ENCODE data around the gene HLCS.

DNA sequence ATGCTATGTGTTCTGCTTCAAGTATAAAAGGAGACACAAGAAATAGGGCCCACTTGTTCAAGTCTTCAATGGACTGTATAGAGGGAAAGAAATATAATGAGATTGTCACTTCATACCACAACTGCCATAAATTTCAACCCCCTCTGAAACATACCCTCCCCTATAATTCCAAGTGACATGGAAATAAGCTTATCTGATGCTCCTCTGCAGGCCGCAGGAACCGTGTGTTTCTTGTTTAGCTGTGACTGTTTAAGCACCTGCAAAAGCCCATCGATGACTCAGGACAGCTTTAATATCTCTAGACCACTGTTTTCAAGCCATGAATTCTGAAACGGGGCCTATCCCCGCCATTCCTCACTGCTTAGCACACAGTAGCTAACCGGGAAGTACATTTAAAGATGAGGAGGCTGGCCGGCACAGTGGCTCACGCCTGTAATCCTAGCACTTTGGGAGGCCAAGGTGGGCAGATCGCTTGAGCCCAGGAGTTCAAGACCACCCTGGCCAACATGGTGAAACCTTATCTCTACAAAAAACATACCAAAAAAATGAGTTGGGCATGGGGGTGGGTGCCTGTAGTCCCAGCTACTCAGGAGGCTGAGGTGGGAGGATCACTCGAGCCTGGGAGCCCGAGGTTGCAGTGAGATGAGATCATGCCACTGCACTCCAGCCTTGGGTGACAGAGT lies 4.2 kb downstream of the HLCS start:
- TF ChIP-seq SUZ12 (IDR thresholded peaks at IDR 0.05; ENCODE audit: extremely low read depth, insufficient read depth, insufficient read length) (no peak), ZNF274 (IDR thresholded peaks at IDR 0.05; ENCODE audit: low read depth, low read length) (no peak)

Data from NT2/D1 (cell line).